ENCODE data around the gene DARS1. TPM values are rescaled to one million over a fixed set of nuclear protein-coding genes. Genes with fewer than 3 reads are reported as not detected.

The DARS1 gene
- total RNA-seq, 1 experiment from 2014 or later: 85.3 TPM

- ATAC-seq: no peak
- no peak overlapping the region for H3K27ac ChIP-seq (ENCODE audit: low read length)
- intact Hi-C loops (cut with micrococcal nuclease; ENCODE audit: unreplicated experiment): no loop called here
Observed at GRCh38 chr2:136000502-136000901, 15.1 kb upstream of the DARS1 start.

GRCh38 chr2:135999899-136000298, 14.5 kb upstream of the DARS1 start:
- no peaks in the 10 kb centered on the region for H3K36me3 ChIP-seq (ENCODE audit: control insufficient read depth, insufficient read depth, low read length)
- H3K4me1 ChIP-seq (ENCODE audit: control insufficient read depth, insufficient read depth, low read length): no peaks in the 10 kb centered on the region
- ATAC-seq (no peak), DNase-seq (ENCODE audit: low read depth, low spot score) (no peak)
- intact Hi-C loops (cut with micrococcal nuclease; ENCODE audit: unreplicated experiment): no loop called here
- CTCF ChIA-PET: interaction anchor here (0.7 kb wide), 1 partner anchor 1490 kb away, joined by 11 read pairs; no protein-coding TSS in a partner anchor
- H3K27me3 ChIP-seq (ENCODE audit: control insufficient read depth, insufficient read depth, low read length): no peaks in the 10 kb centered on the region
- H3K4me3 ChIP-seq (ENCODE audit: low read depth in 2 of 2, low read length in 2 of 2): no peak overlapping the region
- POLR2A ChIA-PET: no interaction called here
- H3K9me3 ChIP-seq (ENCODE audit: control insufficient read depth, insufficient read depth, low read depth, low read length): no peaks in the 10 kb centered on the region
- no TSS peak for BruUV-seq (replicated peaks)
- in situ Hi-C loops (cut with HindIII; ENCODE audit: low pct_unique_long_range_greater_than_20kb, low sequenced_read_pairs): no loop called here
- TF ChIP-seq TCF7L2 (IDR thresholded peaks at IDR 0.05; ENCODE audit: low read depth, low read length) (no peak), REST (IDR thresholded peaks at IDR 0.05; ENCODE audit: insufficient read depth in 1 of 2, low read depth in 2 of 2, low read length in 1 of 2) (no peak), POLR2AphosphoS5 (IDR thresholded peaks at IDR 0.05; ENCODE audit: low read depth, low read length) (no peak), SIN3A (IDR thresholded peaks at IDR 0.05; ENCODE audit: borderline replicate concordance, insufficient read depth, low read depth, low read length) (no peak)
- TF ChIP-seq, protein P1, sequence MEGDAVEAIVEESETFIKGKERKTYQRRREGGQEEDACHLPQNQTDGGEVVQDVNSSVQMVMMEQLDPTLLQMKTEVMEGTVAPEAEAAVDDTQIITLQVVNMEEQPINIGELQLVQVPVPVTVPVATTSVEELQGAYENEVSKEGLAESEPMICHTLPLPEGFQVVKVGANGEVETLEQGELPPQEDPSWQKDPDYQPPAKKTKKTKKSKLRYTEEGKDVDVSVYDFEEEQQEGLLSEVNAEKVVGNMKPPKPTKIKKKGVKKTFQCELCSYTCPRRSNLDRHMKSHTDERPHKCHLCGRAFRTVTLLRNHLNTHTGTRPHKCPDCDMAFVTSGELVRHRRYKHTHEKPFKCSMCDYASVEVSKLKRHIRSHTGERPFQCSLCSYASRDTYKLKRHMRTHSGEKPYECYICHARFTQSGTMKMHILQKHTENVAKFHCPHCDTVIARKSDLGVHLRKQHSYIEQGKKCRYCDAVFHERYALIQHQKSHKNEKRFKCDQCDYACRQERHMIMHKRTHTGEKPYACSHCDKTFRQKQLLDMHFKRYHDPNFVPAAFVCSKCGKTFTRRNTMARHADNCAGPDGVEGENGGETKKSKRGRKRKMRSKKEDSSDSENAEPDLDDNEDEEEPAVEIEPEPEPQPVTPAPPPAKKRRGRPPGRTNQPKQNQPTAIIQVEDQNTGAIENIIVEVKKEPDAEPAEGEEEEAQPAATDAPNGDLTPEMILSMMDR (IDR thresholded peaks at IDR 0.05): no peak
- no peak overlapping the region for H3K27ac ChIP-seq (ENCODE audit: low read length)

More at GRCh38 chr2:136000502-136000901, 15.1 kb upstream of the DARS1 start:
- BruUV-seq (replicated peaks): no TSS peak
- ChIA-PET CTCF (no interaction called here), POLR2A (no interaction called here)
- in situ Hi-C loops (cut with HindIII; ENCODE audit: low pct_unique_long_range_greater_than_20kb, low sequenced_read_pairs): no loop called here
- Histone ChIP-seq H3K9me3 (ENCODE audit: control insufficient read depth, insufficient read depth, low read depth, low read length) (no peaks in the 10 kb centered on the region), H3K4me1 (ENCODE audit: control insufficient read depth, insufficient read depth, low read length) (no peaks in the 10 kb centered on the region), H3K4me3 (ENCODE audit: low read depth in 2 of 2, low read length in 2 of 2) (no peak overlapping the region), H3K36me3 (ENCODE audit: control insufficient read depth, insufficient read depth, low read length) (no peaks in the 10 kb centered on the region), H3K27me3 (ENCODE audit: control insufficient read depth, insufficient read depth, low read length) (no peaks in the 10 kb centered on the region)
- DNase-seq (ENCODE audit: low read depth, low spot score): no peak
- no peak for TF ChIP-seq TCF7L2 (IDR thresholded peaks at IDR 0.05; ENCODE audit: low read depth, low read length)
- TF ChIP-seq POLR2AphosphoS5 (IDR thresholded peaks at IDR 0.05; ENCODE audit: low read depth, low read length): no peak
- TF ChIP-seq REST (IDR thresholded peaks at IDR 0.05; ENCODE audit: insufficient read depth in 1 of 2, low read depth in 2 of 2, low read length in 1 of 2): no peak
- TF ChIP-seq, protein P1 (IDR thresholded peaks at IDR 0.05): no peak
- no peak for TF ChIP-seq SIN3A (IDR thresholded peaks at IDR 0.05; ENCODE audit: borderline replicate concordance, insufficient read depth, low read depth, low read length)
